Suppressor macrophage (primary cell): ENCODE data around the gene NOP16.
"Not testable (repeated sequence)": the region's sequence is repeated elsewhere in the genome, so short reads cannot be mapped to it uniquely, and the experiment has no call there.

Experiments used
- DNase-seq, 4 experiments: peaks; one replicate each; pipeline ENCODE4 v3.0.0-alpha.2; 2020 to 2022

NOP16 gene

DNA sequence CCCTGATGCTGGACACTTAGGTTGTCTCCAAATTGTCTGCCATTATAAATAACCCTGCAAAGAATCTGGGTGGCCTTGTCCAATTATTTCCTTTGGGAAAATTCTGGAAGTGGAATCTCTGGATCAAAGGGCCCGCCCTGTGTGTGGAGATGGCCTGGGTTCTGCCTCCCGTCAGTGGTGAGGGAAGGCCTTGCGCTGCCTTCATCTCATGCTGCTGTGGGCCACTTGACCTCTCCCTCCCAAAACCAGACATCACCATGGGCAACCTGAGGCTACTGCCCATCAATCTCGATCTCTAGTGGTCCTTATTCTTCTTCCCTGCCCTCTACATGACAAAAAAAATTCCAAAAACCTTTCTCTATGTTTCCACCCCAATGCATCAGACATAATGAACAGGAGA is 21.4 kb upstream of the NOP16 start:
- DNase-seq, result no peak

- DNase-seq, result no peak
Measured at GRCh38 chr5:176408590-176408989, 20.2 kb upstream of the NOP16 start.

GRCh38 chr5:176408252-176408573 is 19.8 kb upstream of the NOP16 start:
- DNase-seq, result not testable (repeated sequence)

DNA sequence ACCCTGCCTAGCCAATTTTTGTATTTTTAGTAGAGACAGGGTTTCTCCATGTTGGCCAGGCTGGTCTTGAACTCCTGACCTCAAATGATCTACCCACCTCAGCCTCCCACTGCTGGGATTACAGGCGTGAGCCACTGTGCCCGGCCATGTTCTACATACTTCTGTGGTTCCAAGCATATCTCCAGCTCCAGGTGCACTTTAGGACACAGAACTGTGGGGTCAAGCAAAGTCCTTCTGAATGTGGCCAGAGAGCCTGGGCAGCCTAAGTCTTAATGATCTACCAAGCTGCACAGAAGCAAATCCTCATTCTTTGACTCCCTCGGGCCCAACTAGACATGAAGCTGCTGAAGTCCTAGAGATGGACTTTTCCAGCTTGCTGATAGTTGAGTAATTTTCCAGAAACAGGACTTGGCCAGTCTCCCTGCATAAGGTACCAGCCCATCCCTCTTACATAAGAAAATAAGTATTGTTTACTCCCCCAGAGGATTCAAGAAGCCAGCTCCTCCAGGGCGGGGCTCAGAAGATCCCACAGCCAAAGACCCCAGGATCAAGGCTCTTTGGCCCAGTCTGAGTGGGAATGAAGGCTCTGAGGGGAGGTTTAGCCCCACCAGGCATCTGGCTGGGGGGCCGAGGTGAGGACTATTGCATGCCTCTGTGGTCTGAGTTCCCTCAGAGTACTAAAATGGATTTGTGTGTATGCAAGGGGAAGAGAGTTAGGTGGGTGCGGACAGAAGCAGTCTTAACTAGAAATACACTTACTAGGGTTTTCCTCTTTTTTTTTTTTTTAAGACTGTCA is 19.3 kb upstream of the NOP16 start:
- DNase-seq, result no peak

- DNase-seq, result no peak
Measured at GRCh38 chr5:176406436-176407052, 18.1 kb upstream of the NOP16 start.

DNA sequence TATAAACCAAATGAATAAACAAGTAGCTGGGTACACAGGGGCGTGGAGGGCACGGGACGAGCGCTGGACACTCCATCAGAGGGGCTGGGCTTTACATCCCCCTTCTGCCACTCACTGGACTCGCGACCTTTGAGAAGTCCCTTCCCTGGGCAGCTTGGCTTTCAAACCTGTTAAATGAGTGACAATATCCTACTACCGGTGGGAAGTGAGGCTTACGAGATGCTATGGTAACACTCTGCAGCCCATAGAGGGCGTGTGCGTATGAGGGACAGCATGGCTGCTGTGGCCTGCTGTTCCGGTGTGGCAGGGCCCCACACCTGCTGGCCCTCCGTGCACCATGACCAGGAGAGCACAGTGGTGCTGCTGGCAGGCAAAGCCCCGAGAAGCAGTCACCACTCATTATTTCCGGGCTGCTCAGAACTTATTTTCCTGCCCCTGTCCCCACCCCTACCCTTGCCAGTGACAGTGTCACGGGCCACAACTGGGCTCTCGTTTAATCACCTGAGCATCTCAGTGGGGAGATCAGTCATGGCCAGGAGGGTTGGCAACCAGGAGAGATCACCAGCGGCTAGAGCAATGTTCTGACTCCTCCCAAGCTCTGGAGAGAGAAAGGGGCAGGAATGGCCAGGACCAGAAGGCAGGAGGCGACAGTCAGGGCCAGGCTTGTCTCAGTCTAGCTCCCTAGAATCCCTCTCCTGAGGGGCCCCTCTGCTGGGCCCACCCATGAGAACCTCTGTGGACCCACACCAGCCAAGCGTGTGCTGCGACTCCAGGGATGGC is 17.4 kb upstream of the NOP16 start:
- no peak for DNase-seq

DNA sequence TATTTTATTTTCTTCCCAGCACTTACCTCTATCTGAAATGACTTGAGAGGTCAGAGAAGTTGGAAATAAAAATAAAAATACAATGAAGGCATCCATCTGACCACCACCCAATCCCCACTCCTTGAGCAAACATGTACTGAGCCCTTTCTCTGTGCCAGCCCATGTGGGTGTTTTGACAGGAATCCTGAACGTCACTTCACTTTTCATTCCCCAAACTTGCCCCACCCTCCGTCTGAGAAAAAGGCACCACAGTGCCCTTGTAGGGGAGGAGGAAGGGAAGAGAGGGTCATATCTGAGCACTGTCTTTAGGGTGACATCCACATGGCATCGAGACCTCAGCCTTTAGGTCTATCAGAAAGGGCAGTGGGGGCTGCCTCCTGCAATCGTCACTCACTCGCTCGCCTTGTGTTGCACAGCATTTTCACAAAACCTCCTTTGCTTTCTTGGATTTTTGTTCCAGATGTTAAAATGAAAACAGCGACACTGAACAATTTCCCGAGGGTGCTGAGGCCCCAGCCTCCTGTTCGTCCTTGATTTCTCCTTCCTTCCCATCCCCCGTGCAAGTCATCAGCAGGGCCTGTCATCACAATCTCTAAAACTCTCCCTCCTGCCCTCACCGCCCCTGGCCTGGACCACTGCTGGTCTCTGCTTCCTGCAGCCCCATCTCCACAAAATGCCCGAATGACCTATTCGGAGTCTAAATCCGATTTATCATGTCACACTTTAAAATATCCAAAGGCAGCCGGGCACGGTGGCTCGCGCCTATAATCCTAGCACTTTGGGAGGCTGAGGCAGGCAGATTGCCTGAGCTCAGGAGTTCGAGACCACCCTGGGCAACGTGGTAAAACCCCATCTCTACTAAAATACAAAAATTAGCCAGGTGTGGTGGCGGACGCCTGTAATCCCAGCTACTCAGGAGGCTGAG is 13.1 kb upstream of the NOP16 start:
- DNase-seq, result no peak

- no peak for DNase-seq
Measured at GRCh38 chr5:176400382-176401156, 12.2 kb upstream of the NOP16 start.

DNA sequence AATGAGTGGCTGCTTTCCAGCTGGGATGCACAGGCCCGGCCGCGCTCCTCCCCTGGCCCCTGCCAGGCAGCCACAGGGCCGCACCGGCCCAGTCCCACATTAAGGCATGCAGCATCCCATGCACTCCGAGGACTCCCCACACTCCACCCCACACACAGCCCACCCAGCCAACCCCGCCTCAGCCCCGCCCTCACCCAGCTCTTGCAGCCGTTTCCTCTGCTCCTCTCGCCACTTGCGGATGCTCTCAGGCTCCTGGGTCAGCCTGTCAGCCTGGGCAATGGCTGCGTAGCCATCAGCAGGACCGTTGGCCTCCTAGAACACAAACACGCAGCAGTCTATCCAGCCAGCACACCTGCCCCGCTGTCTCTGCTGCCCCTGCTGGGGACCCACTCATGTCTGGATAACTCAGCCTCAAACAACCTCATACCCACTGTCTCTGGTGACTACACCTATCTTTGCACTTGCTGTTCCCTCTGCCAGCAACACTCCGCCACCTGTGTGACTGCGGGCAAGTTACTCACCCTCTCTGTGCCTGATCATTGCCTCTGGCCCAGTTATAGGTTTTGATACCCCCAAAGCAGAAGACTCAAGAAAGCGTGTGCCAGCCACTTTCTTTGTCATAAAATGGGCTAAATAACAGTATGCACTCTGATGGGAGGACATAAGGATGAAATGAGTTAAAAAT is 9.5 kb upstream of the NOP16 start:
- DNase-seq, result no peak

- DNase-seq, result no peak
Measured at GRCh38 chr5:176396330-176396729, 7.9 kb upstream of the NOP16 start.

GRCh38 chr5:176394881-176395675 is 6.7 kb upstream of the NOP16 start:
- DNase-seq, result no peak

DNA sequence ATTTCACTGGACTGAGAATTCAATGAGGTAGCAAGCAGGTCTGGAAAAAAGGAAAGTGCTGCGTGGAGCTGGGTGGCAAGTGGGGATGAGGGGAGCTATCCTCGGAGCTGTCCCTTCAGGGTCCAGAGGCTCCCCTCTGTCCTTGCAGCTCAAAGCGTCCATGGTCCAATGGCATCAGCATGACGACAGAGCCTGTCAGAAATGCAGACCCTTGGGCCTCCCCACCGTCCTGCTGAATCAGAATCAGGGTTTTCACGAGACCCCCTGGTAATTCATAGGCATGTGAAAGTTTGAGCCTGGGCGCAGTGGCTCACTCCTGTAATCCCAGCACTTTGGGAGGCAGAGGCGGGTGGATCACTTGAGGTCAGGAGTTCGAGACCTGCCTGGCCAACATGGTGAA is 5.7 kb upstream of the NOP16 start:
- no peak for DNase-seq

GRCh38 chr5:176392526-176392925 is 4.1 kb upstream of the NOP16 start:
- no peak for DNase-seq

GRCh38 chr5:176391999-176392398 is 3.6 kb upstream of the NOP16 start:
- DNase-seq, result peak; percentile 62 to 81 (median 80)

- no peak for DNase-seq
Measured at GRCh38 chr5:176391479-176391878, 3.1 kb upstream of the NOP16 start.

GRCh38 chr5:176389135-176390123 is 1.0 kb upstream of the NOP16 start:
- no peak for DNase-seq

DNA sequence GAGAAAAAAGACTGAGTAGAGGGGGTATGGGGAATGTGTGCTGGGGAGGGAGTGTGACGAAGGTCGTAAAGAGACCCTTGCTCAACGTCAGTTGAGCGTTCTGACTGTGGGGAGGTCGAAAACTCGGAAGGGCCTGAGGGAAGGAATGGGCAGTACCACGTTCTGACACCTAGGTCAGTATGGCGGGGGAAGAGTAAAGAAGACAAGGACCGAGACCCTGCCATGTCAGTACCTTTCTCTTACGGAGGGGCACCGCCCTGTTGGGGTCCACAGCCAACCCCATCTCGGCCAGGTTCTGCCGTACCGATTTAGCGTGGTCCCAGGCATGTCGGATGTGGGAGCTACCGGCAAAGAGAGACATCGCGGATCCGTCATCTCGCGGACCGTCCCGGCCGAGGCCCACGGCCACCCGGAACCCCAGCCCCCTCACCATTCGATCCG is 375 bp downstream of the NOP16 start:
- DNase-seq, result peak; percentile 6 to 30 (median 26)

DNA sequence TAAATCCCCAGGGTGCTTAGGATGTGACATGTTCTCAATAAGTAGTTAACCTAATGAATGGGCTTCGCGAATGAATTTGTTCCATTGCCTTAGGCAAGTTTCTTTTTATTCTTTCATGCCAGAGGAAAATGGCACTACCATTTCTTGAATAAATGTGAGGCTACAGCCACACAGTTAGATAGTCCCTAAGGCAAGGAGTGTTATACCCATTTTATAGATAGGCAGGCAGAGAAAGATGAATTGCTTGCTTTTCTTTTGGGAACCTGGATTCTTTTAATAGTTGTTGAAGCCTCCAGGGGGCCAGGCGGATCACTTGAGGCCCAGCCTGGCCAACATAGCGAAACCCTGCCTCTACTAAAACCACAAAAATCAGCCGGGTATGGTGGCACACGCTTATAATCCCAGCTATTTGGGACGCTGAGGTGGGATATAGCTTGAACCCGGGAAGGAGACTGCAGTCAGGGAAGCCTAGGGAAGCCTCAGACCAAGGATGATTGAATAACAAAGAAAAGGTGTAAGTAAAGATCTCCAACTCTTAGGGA is 943 bp downstream of the NOP16 start:
- no peak for DNase-seq

DNA sequence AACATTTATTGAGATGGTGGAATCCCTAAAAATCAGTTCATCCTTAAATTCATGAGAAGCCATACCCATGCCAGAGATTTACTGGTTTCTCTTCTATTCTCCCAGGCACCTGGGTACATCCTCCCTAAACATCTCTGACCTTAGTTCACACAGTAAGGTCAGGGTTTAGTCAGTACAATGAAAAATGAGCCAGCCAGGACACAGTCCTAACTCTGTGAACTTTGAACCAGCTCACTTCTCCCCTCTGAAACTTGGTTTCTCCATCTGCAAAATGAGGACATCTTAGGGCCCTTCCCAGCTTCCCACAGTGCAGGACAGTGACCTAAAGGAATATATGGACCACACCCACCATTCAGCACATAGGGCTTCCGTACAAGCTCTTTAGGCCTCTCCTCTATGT is 1.9 kb downstream of the NOP16 start:
- DNase-seq, result no peak
